SU-DHL-6 (cell line): ENCODE measurements around the gene HSPA13.
"Not testable (repeated sequence)": the region's sequence is repeated elsewhere in the genome, so short reads cannot be mapped to it uniquely, and the experiment has no call there.

Experiments
- H2AFZ ChIP-seq: fragments of 200-600 bp; sonication (generic); 2 replicates; pipeline ENCODE4 v1.6.1; 2014; ENCODE audit warnings: low read depth, mild to moderate bottlenecking, moderate library complexity, mixed read lengths, antibody characterized with exemption, low read length; ENCODE audit not compliant: severe bottlenecking
- H3F3A ChIP-seq: fragments of 200-600 bp; shearing (Covaris generic); 2 replicates; pipeline ENCODE4 v1.6.0; 2016; ENCODE audit warnings: antibody characterized with exemption, mild to moderate bottlenecking; ENCODE audit not compliant: insufficient read depth
- H3K27ac ChIP-seq: fragments of 200-600 bp; sonication (generic); 2 replicates; pipeline ENCODE4 v1.5.1; 2016; ENCODE audit warnings: low read depth, mild to moderate bottlenecking, low read length, moderate library complexity, mixed read lengths
- H3K27me3 ChIP-seq: fragments of 200-600 bp; sonication (generic), shearing (Covaris generic); 2 replicates; pipeline ENCODE4 v1.6.0; 2014; ENCODE audit warnings: mild to moderate bottlenecking, low read length
- H3K36me3 ChIP-seq: fragments of 200-600 bp; sonication (generic); 2 replicates; pipeline ENCODE4 v1.6.1; 2014; ENCODE audit warnings: mild to moderate bottlenecking, low read length, mixed read lengths
- H3K4me2 ChIP-seq: fragments of 300-600, 200-600 bp; shearing (Covaris generic), sonication (generic); 2 replicates; pipeline ENCODE4 v1.6.0; 2014; ENCODE audit warnings: low read length, low read depth, mild to moderate bottlenecking; ENCODE audit not compliant: poor library complexity, severe bottlenecking
- H3K4me3 ChIP-seq: fragments of 200-600 bp; sonication (generic); 2 replicates; pipeline ENCODE4 v1.5.1; 2014; ENCODE audit warnings: antibody characterized with exemption, low read length, mild to moderate bottlenecking, mixed read lengths; ENCODE audit not compliant: insufficient read depth, poor library complexity, severe bottlenecking
- H3K79me2 ChIP-seq: fragments of 200-600 bp; sonication (generic); 2 replicates; pipeline ENCODE4 v1.6.1; 2014; ENCODE audit warnings: mild to moderate bottlenecking, low read length, moderate library complexity; ENCODE audit not compliant: insufficient read depth
- H3K9ac ChIP-seq: fragments of 200-600 bp; sonication (generic); 2 replicates; pipeline ENCODE4 v1.7.0; 2014; ENCODE audit warnings: mild to moderate bottlenecking, low read length
- H3K9me2 ChIP-seq: fragments of 200-600 bp; sonication (generic); replicated peaks from 2 replicates; pipeline ENCODE4 v1.6.1; 2014; ENCODE audit warnings: low read length; ENCODE audit not compliant: insufficient read depth
- H3K9me3 ChIP-seq: fragments of 200-600 bp; sonication (generic); 2 replicates; pipeline ENCODE4 v1.6.1; 2014; ENCODE audit warnings: low read length, mixed read lengths; ENCODE audit not compliant: insufficient read depth
- H4K20me1 ChIP-seq: fragments of 200-600 bp; sonication (generic); 2 replicates; pipeline ENCODE4 v1.6.1; 2014; ENCODE audit warnings: low read depth, mild to moderate bottlenecking, antibody characterized with exemption, low read length, moderate library complexity, mixed read lengths
- CTCF ChIP-seq: fragments of 200-600 bp; sonication (generic); IDR thresholded peaks from one replicate; pipeline ENCODE4 v1.5.1; 2017; ENCODE audit warnings: antibody characterized with exemption, mild to moderate bottlenecking, low read length, moderate library complexity; ENCODE audit not compliant: insufficient read depth, poor library complexity, severe bottlenecking
- EZH2phosphoT487 ChIP-seq: fragments of 200-600 bp; sonication (generic), shearing (Covaris generic); conservative IDR thresholded peaks from 2 replicates; pipeline ENCODE4 v1.6.1; 2018; ENCODE audit warnings: mild to moderate bottlenecking, antibody characterized with exemption, low read length, moderate library complexity, mixed read lengths

The HSPA13 gene

GRCh38 chr21:14353231-14353630 lies 29.7 kb downstream of the HSPA13 start:
- no peak overlapping the region for H3K9ac ChIP-seq
- no peaks in the 10 kb centered on the region for H3F3A ChIP-seq
- no peaks in the 10 kb centered on the region for H3K9me3 ChIP-seq
- H3K79me2 ChIP-seq, result no peaks in the 10 kb centered on the region
- no peak for TF ChIP-seq CTCF
- no peak for TF ChIP-seq EZH2phosphoT487
- H4K20me1 ChIP-seq, result no peaks in the 10 kb centered on the region
- H2AFZ ChIP-seq, result no peak overlapping the region
- H3K9me2 ChIP-seq, result no peaks in the 10 kb centered on the region
- H3K36me3 ChIP-seq, result no peaks in the 10 kb centered on the region
- H3K4me3 ChIP-seq, result no peak overlapping the region
- H3K27ac ChIP-seq, result no peak overlapping the region
- no peaks in the 10 kb centered on the region for H3K27me3 ChIP-seq
- H3K4me2 ChIP-seq, result no peak overlapping the region

GRCh38 chr21:14327346-14327745 lies 55.6 kb downstream of the HSPA13 start:
- not testable (repeated sequence) for H3F3A ChIP-seq, H3K27me3 ChIP-seq, H2AFZ ChIP-seq, H3K9me2 ChIP-seq, H3K36me3 ChIP-seq, H3K4me3 ChIP-seq, H3K9me3 ChIP-seq, H3K4me2 ChIP-seq, H3K9ac ChIP-seq, H3K79me2 ChIP-seq, H3K27ac ChIP-seq, H4K20me1 ChIP-seq

GRCh38 chr21:14325595-14325994 lies 57.4 kb downstream of the HSPA13 start:
- no peak overlapping the region for H3K27ac ChIP-seq
- H2AFZ ChIP-seq, result no peak overlapping the region
- no peaks in the 10 kb centered on the region for H3K9me2 ChIP-seq
- H3K27me3 ChIP-seq, result no peaks in the 10 kb centered on the region
- no peaks in the 10 kb centered on the region for H3K79me2 ChIP-seq
- no peak overlapping the region for H3K9ac ChIP-seq
- TF ChIP-seq EZH2phosphoT487 (no peak), CTCF (no peak)
- H3K9me3 ChIP-seq, result no peaks in the 10 kb centered on the region
- no peaks in the 10 kb centered on the region for H3K36me3 ChIP-seq
- H3F3A ChIP-seq, result no peaks in the 10 kb centered on the region
- H4K20me1 ChIP-seq, result no peaks in the 10 kb centered on the region
- H3K4me2 ChIP-seq, result no peak overlapping the region
- H3K4me3 ChIP-seq, result no peak overlapping the region
